Ishikawa (cell line): ENCODE results near the gene ITGB1.

Source experiments
- CEBPB ChIP-seq: IDR thresholded peaks from 2 replicates; pipeline ENCODE4 v1.6.1; 2012
- CREB1 ChIP-seq: IDR thresholded peaks from 2 replicates; pipeline ENCODE4 v1.6.1; 2012; ENCODE audit warnings: low read depth
- EGR1 ChIP-seq: IDR thresholded peaks from 2 replicates; pipeline ENCODE4 v1.6.1; 2012
- EP300 ChIP-seq: IDR thresholded peaks from 2 replicates; pipeline ENCODE4 v1.6.1; 2012; ENCODE audit warnings: borderline replicate concordance
- FOXM1 ChIP-seq: IDR thresholded peaks from 2 replicates; pipeline ENCODE4 v1.6.1; 2012; ENCODE audit warnings: low read depth, borderline replicate concordance
- MAX ChIP-seq: IDR thresholded peaks from 2 replicates; pipeline ENCODE4 v1.6.1; 2012
- NFIC ChIP-seq: IDR thresholded peaks from 2 replicates; pipeline ENCODE4 v1.6.1; 2012
- RAD21 ChIP-seq: IDR thresholded peaks from 2 replicates; pipeline ENCODE4 v1.6.1; 2012; ENCODE audit warnings: low read depth
- REST ChIP-seq: IDR thresholded peaks from 2 replicates; pipeline ENCODE4 v1.6.1; 2012; ENCODE audit warnings: low read depth, mild to moderate bottlenecking
- TAF1 ChIP-seq: IDR thresholded peaks from 2 replicates; pipeline ENCODE4 v1.6.1; 2012; ENCODE audit warnings: low read depth, mild to moderate bottlenecking
- TCF12 ChIP-seq: IDR thresholded peaks from 2 replicates; pipeline ENCODE4 v1.6.1; 2012; ENCODE audit warnings: low read depth
- TEAD4 ChIP-seq: IDR thresholded peaks from 2 replicates; pipeline ENCODE4 v1.6.1; 2012
- USF1 ChIP-seq: IDR thresholded peaks from 2 replicates; pipeline ENCODE4 v1.6.1; 2012
- YY1 ChIP-seq: IDR thresholded peaks from 2 replicates; pipeline ENCODE4 v1.6.1; 2012; ENCODE audit warnings: low read depth
- ZBTB7A ChIP-seq: IDR thresholded peaks from 2 replicates; pipeline ENCODE4 v1.6.1; 2012; ENCODE audit warnings: low read depth

ITGB1 gene

GRCh38 chr10:32960022-32960421 is 2.0 kb upstream of the ITGB1 start:
- TF ChIP-seq TAF1 (no peak), TEAD4 (no peak), TCF12 (no peak), ZBTB7A (no peak), YY1 (no peak), EGR1 (no peak), EP300 (no peak)

- no peak for TF ChIP-seq TEAD4
- no peak for TF ChIP-seq CREB1
Observed at GRCh38 chr10:32959006-32959920, 1.2 kb upstream of the ITGB1 start.

- TF ChIP-seq CEBPB (no peak), EGR1 (0 out of 2 replicates have a peak, but pooled peaks have one; percentile 23), EP300 (no peak), NFIC (no peak), TCF12 (no peak), MAX (0 out of 2 replicates have a peak, but pooled peaks have one; percentile 35), CREB1 (no peak), TEAD4 (no peak), USF1 (no peak), ZBTB7A (0 out of 2 replicates have a peak, but pooled peaks have one; percentile 18), FOXM1 (no peak), TAF1 (no peak)
Observed at GRCh38 chr10:32957341-32958084, 517 bp downstream of the ITGB1 start.

GRCh38 chr10:32956365-32957197 is 1.4 kb downstream of the ITGB1 start:
- TF ChIP-seq FOXM1 (no peak), EP300 (no peak), CREB1 (no peak), MAX (no peak), TEAD4 (no peak), REST (no peak), USF1 (no peak), TAF1 (no peak), NFIC (no peak), RAD21 (no peak), ZBTB7A (no peak), EGR1 (no peak), TCF12 (no peak), YY1 (no peak), CEBPB (no peak)

GRCh38 chr10:32955790-32956189 is 2.2 kb downstream of the ITGB1 start:
- TF ChIP-seq NFIC: no peak
- TF ChIP-seq YY1: no peak
- no peak for TF ChIP-seq EGR1
- TF ChIP-seq FOXM1: no peak
- no peak for TF ChIP-seq ZBTB7A
- TF ChIP-seq USF1: no peak
- TF ChIP-seq TAF1: no peak
- no peak for TF ChIP-seq TCF12
- no peak for TF ChIP-seq RAD21
- no peak for TF ChIP-seq TEAD4
- TF ChIP-seq EP300: no peak
- TF ChIP-seq MAX: no peak
- TF ChIP-seq CREB1: no peak
- TF ChIP-seq CEBPB: no peak
- no peak for TF ChIP-seq REST
